CD14-positive monocyte (primary cell): Measurements from ENCODE around the gene TCP10L. TPM values are rescaled to one million over a fixed set of nuclear protein-coding genes. Genes with fewer than 3 reads are reported as not detected.

Experiments used
- DNase-seq, 3 donors: peaks; one replicate each; pipeline ENCODE4 v3.0.0-alpha.2; 2011 to 2022
- H2AFZ ChIP-seq: 2 replicates; pipeline ENCODE4 v1.6.0; 2012; ENCODE audit warnings: mild to moderate bottlenecking, low read depth, low read length, inconsistent platforms; ENCODE audit not compliant: insufficient read depth, poor library complexity, severe bottlenecking
- H3K27ac ChIP-seq, 2 donors: 1 replicate in 1 of 2; 2 replicates in 1 of 2; pipeline ENCODE4 v1.5.1; 2012 to 2013; ENCODE audit warnings: low read length in 2 of 2, control low read depth in 1 of 2, inconsistent platforms in 1 of 2, low read depth in 1 of 2, mild to moderate bottlenecking in 1 of 2
- H3K27me3 ChIP-seq, 2 donors: one replicate each; pipeline versions ENCODE4 v1.6.0 to v1.6.1; 2011 to 2013; ENCODE audit warnings: low read length in 2 of 2; ENCODE audit not compliant: control insufficient read depth in 2 of 2, insufficient read depth in 2 of 2
- H3K36me3 ChIP-seq, 2 donors: replicated peaks in 1 of 2; 1 replicate in 1 of 2; 2 replicates in 1 of 2; pipeline versions ENCODE4 v1.5.1 to v1.6.1; 2012 to 2013; ENCODE audit warnings: low read length in 2 of 2, control low read depth in 1 of 2, inconsistent platforms in 1 of 2, mild to moderate bottlenecking in 1 of 2; ENCODE audit not compliant: insufficient read depth in 2 of 2, control insufficient read depth in 1 of 2
- H3K4me1 ChIP-seq, 2 donors: 1 replicate in 1 of 2; 2 replicates in 1 of 2; pipeline versions ENCODE4 v1.5.1 to v1.6.1; 2012 to 2013; ENCODE audit warnings: low read length in 2 of 2, control low read depth in 1 of 2, inconsistent platforms in 1 of 2, mild to moderate bottlenecking in 1 of 2, moderate library complexity in 1 of 2; ENCODE audit not compliant: insufficient read depth in 2 of 2, control insufficient read depth in 1 of 2
- H3K4me2 ChIP-seq: replicated peaks from 2 replicates; pipeline ENCODE3; 2012; ENCODE audit warnings: low read length, moderate library complexity, mild to moderate bottlenecking; ENCODE audit not compliant: poor library complexity, severe bottlenecking; ENCODE audit errors: extremely low read depth
- H3K4me3 ChIP-seq, 3 experiments: fragments of 200-600 bp in 1 of 3; sonication (generic) in 1 of 3; replicated peaks in 1 of 3; 1 replicate in 2 of 3; 2 replicates in 1 of 3; pipeline ENCODE4 v1.5.1; 2011 to 2013; ENCODE audit warnings: low read length in 3 of 3, mild to moderate bottlenecking in 3 of 3, control low read depth in 2 of 3, low read depth in 2 of 3, inconsistent platforms in 1 of 3, moderate library complexity in 1 of 3
- H3K79me2 ChIP-seq: 2 replicates; pipeline ENCODE4 v1.6.0; 2012; ENCODE audit warnings: mild to moderate bottlenecking, control low read depth, inconsistent platforms, low read length, moderate library complexity; ENCODE audit not compliant: insufficient read depth
- H3K9ac ChIP-seq: 2 replicates; pipeline ENCODE4 v1.6.0; 2017; ENCODE audit warnings: low read length, mild to moderate bottlenecking; ENCODE audit not compliant: insufficient read depth, poor library complexity, severe bottlenecking
- H3K9me3 ChIP-seq, 2 donors: replicated peaks in 1 of 2; 1 replicate in 1 of 2; 2 replicates in 1 of 2; pipeline versions ENCODE4 v1.5.1 to v1.6.1; 2012 to 2013; ENCODE audit warnings: low read length in 2 of 2, control low read depth in 1 of 2; ENCODE audit not compliant: control insufficient read depth in 1 of 2, insufficient read depth in 1 of 2
- H4K20me1 ChIP-seq: 2 replicates; pipeline ENCODE4 v1.6.0; 2012; ENCODE audit warnings: mild to moderate bottlenecking, low read length, control low read depth, moderate library complexity; ENCODE audit not compliant: insufficient read depth
- H3K27ac Mint-ChIP-seq, 7 donors: one replicate each; pipeline ENCODE4 v1.8.0; 2020; ENCODE audit warnings: mild to moderate bottlenecking in 7 of 7, mixed read lengths in 7 of 7, moderate library complexity in 6 of 7, inconsistent platforms in 2 of 7
- H3K27me3 Mint-ChIP-seq, 3 donors: one replicate each; pipeline ENCODE4 v1.8.0; 2021 to 2022; ENCODE audit warnings: low read depth in 3 of 3, mild to moderate bottlenecking in 3 of 3, mixed read lengths in 3 of 3, moderate library complexity in 3 of 3, inconsistent platforms in 1 of 3
- H3K36me3 Mint-ChIP-seq, 2 donors: one replicate each; pipeline ENCODE4 v1.8.0; 2020; ENCODE audit warnings: mixed read lengths in 2 of 2, inconsistent platforms in 1 of 2, mild to moderate bottlenecking in 1 of 2
- H3K4me1 Mint-ChIP-seq: one replicate; pipeline ENCODE4 v1.8.0; 2020; ENCODE audit warnings: mild to moderate bottlenecking, mixed read lengths
- H3K4me3 Mint-ChIP-seq, 2 donors: one replicate each; pipeline ENCODE4 v1.8.0; 2020; ENCODE audit warnings: mild to moderate bottlenecking in 2 of 2, mixed read lengths in 2 of 2, moderate library complexity in 1 of 2
- H3K9me3 Mint-ChIP-seq, 7 donors: one replicate each; pipeline ENCODE4 v1.8.0; 2020 to 2022; ENCODE audit warnings: mixed read lengths in 7 of 7, mild to moderate bottlenecking in 6 of 7, moderate library complexity in 6 of 7, inconsistent platforms in 2 of 7
- WGBS: methylation state at CpG from one replicate; pipeline ENCODE4 v1.1.5; 2013; ENCODE audit warnings: missing lambda C conversion rate; ENCODE audit not compliant: insufficient coverage; 5-methylcytosine and 5-hydroxymethylcytosine counted together
- intact Hi-C, 2 donors: fragments of 100-400 bp; cut with micrococcal nuclease; formaldehyde crosslinking; loops; one replicate each; pipeline versions ENCODE4 v1.15.0 to v1.15.1; 2023
- polyA plus RNA-seq, 3 donors: library from polyadenylated mRNA; depleted of rRNA in 1 of 3; unstranded in 2 of 3; stranded (reverse) in 1 of 3; fragments of 300-500 nt in 2 of 3; fragments of >200 nt in 1 of 3; fragmentation: Illumina TruSeq in 2 of 3; gene quantifications; 1 replicate in 2 of 3; 2 replicates in 1 of 3; pipeline ENCODE4 v1.2.3, GENCODE V29; 2012 to 2021
- TF ChIP-seq, protein P1 (sequence below): fragments of 200-600 bp; IDR thresholded peaks from one replicate; pipeline ENCODE4 v1.8.0; 2022; ENCODE audit warnings: antibody characterized with exemption, mild to moderate bottlenecking

The TCP10L gene
- polyA plus RNA-seq, 3 donors, result 0.07 to 0.41 (median 0.12) TPM

DNA sequence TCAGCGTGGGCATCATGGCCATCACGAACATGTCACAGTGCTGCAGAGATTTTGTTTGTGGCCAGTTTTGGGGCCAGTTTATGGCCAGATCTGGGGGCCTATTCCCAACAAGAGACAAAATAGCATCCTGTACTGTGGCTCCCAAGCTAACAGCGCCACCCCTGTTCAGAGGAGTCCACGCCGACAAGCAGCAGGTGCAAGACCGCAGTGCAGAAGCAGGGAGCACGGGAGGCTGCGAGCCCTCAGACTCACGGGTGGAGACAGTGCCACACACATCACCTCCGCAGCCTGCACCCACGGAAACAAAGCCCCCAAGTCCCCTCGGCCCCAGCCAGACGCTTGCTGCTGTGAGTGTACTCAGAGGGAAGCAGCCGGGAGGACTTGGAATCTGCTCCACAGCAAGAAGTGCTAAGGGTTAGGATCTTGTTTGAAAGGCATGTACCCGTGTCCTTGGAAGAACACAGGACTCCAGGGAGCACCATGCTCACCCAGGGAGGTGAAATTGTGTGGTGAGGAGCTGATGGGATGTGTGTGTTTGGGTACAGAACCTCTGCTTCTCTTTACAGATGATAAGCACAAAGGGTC, 7.1 kb downstream of the TCP10L start:
- H3K27ac ChIP-seq, result no peak overlapping the region
- no peaks in the 10 kb centered on the region for H3K4me1 Mint-ChIP-seq
- intact Hi-C loops, result no loop called here

DNA sequence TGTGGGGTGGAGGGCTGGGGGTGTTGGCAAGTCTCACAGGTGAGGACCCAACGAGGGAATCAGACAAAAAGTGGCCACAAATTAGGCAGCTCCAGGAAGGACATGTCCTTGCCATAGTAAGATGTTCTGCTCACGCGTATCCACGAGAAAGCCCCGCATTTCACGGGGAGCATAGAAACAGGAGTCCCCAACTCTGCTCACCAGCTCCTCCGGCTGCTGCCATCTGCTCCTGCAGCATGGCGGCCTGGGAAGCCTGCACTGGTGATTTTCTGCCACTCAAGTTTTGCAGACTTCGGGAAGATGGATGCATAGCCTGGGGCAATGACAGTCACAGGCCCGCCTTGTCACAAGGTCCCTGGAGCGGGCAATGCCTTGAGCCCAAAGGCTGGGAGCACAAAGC, 9.3 kb downstream of the TCP10L start:
- Mint-ChIP-seq H3K27ac (no peak overlapping the region), H3K27me3 (peaks cover 0 to 6% (median 2%) of the 10 kb centered on the region in 3 donors), H3K9me3 (peaks cover 0 to 1% (median 0%) of the 10 kb centered on the region in 7 donors), H3K4me3 (no peak overlapping the region), H3K36me3 (no peaks in the 10 kb centered on the region), H3K4me1 (no peaks in the 10 kb centered on the region)
- H4K20me1 ChIP-seq, result no peaks in the 10 kb centered on the region
- WGBS, result 96% methylated on average over 11 of the region's 11 CpGs
- TF ChIP-seq, protein P1, sequence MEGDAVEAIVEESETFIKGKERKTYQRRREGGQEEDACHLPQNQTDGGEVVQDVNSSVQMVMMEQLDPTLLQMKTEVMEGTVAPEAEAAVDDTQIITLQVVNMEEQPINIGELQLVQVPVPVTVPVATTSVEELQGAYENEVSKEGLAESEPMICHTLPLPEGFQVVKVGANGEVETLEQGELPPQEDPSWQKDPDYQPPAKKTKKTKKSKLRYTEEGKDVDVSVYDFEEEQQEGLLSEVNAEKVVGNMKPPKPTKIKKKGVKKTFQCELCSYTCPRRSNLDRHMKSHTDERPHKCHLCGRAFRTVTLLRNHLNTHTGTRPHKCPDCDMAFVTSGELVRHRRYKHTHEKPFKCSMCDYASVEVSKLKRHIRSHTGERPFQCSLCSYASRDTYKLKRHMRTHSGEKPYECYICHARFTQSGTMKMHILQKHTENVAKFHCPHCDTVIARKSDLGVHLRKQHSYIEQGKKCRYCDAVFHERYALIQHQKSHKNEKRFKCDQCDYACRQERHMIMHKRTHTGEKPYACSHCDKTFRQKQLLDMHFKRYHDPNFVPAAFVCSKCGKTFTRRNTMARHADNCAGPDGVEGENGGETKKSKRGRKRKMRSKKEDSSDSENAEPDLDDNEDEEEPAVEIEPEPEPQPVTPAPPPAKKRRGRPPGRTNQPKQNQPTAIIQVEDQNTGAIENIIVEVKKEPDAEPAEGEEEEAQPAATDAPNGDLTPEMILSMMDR, result no peak
- intact Hi-C loops, result no loop called here
- no peak for DNase-seq
- H3K27ac ChIP-seq, result no peak overlapping the region
- H2AFZ ChIP-seq, result no peak overlapping the region
- no peaks in the 10 kb centered on the region for H3K79me2 ChIP-seq
- H3K36me3 ChIP-seq, result no peaks in the 10 kb centered on the region
- no peaks in the 10 kb centered on the region for H3K9me3 ChIP-seq
- no peaks in the 10 kb centered on the region for H3K27me3 ChIP-seq
- no peak overlapping the region for H3K9ac ChIP-seq
- no peaks in the 10 kb centered on the region for H3K4me1 ChIP-seq
- H3K4me2 ChIP-seq, result no peak overlapping the region
- no peak overlapping the region for H3K4me3 ChIP-seq

More for the DNA sequence above, 7.1 kb downstream of the TCP10L start:
- H3K27ac Mint-ChIP-seq, result no peak overlapping the region
- Histone ChIP-seq H3K9me3 (no peaks in the 10 kb centered on the region), H3K79me2 (no peaks in the 10 kb centered on the region), H2AFZ (no peak overlapping the region), H4K20me1 (no peaks in the 10 kb centered on the region), H3K4me2 (no peak overlapping the region), H3K4me1 (no peaks in the 10 kb centered on the region), H3K27me3 (no peaks in the 10 kb centered on the region), H3K9ac (no peak overlapping the region), H3K4me3 (no peak overlapping the region), H3K36me3 (no peaks in the 10 kb centered on the region)
- no peak for DNase-seq
- 73% methylated on average over 14 of the region's 15 CpGs for WGBS
- H3K36me3 Mint-ChIP-seq, result no peaks in the 10 kb centered on the region
- peaks cover 1 to 2% (median 2%) of the 10 kb centered on the region in 3 donors for H3K27me3 Mint-ChIP-seq
- no peak overlapping the region for H3K4me3 Mint-ChIP-seq
- H3K9me3 Mint-ChIP-seq, result no peaks in the 10 kb centered on the region
- TF ChIP-seq, protein P1, result no peak
